Measurements from ENCODE around the gene PTPRM.

- no peak for TF ChIP-seq CTCF (conservative IDR thresholded peaks at IDR 0.05; ENCODE audit: low read length)
- no peak for TF ChIP-seq EZH2phosphoT487 (IDR thresholded peaks at IDR 0.05; ENCODE audit: borderline replicate concordance)
Measured at GRCh38 chr18:7824970-7825369, 257.9 kb downstream of the PTPRM start.

Measured in Loucy (cell line).